ENCODE data around the gene SAMHD1.
"Not testable (repeated sequence)": the region's sequence is repeated elsewhere in the genome, so short reads cannot be mapped to it uniquely, and the experiment has no call there.

SAMHD1 gene

GRCh38 chr20:36851490-36851889 lies 100.0 kb downstream of the SAMHD1 start:
- DNase-seq (ENCODE audit: low read depth in 2 of 2): no peak

GRCh38 chr20:36850759-36851158 lies 100.7 kb downstream of the SAMHD1 start:
- no peak for DNase-seq (ENCODE audit: low read depth in 2 of 2)

GRCh38 chr20:36849333-36850065 lies 102.0 kb downstream of the SAMHD1 start:
- no peak for DNase-seq (ENCODE audit: low read depth in 2 of 2)

GRCh38 chr20:36848677-36849076 lies 102.8 kb downstream of the SAMHD1 start:
- DNase-seq (ENCODE audit: low read depth in 2 of 2): no peak

GRCh38 chr20:36848078-36848660 lies 103.3 kb downstream of the SAMHD1 start:
- DNase-seq (ENCODE audit: low read depth in 2 of 2): no peak

- no peak for DNase-seq (ENCODE audit: low read depth in 2 of 2)
These were observed 103.8 kb downstream of the SAMHD1 start for GRCh38 chr20:36847710-36848040.

- no peak for DNase-seq (ENCODE audit: low read depth in 2 of 2)
These were observed 104.3 kb downstream of the SAMHD1 start for GRCh38 chr20:36847009-36847709.

- DNase-seq (ENCODE audit: low read depth in 2 of 2): no peak
These were observed 106.1 kb downstream of the SAMHD1 start for GRCh38 chr20:36845288-36845971.

GRCh38 chr20:36841030-36841429 lies 110.5 kb downstream of the SAMHD1 start:
- DNase-seq (ENCODE audit: low read depth in 2 of 2): not testable (repeated sequence)
